Ishikawa (cell line): ENCODE data around the gene CERK.
A peak's percentile ranks its signal among the peaks of the same experiment; 100 is the strongest.

Source experiments
- CEBPB ChIP-seq: IDR thresholded peaks from 2 replicates; pipeline ENCODE4 v1.6.1; 2012
- CREB1 ChIP-seq: IDR thresholded peaks from 2 replicates; pipeline ENCODE4 v1.6.1; 2012; ENCODE audit warnings: low read depth
- EGR1 ChIP-seq: IDR thresholded peaks from 2 replicates; pipeline ENCODE4 v1.6.1; 2012
- EP300 ChIP-seq: IDR thresholded peaks from 2 replicates; pipeline ENCODE4 v1.6.1; 2012; ENCODE audit warnings: borderline replicate concordance
- FOXM1 ChIP-seq: IDR thresholded peaks from 2 replicates; pipeline ENCODE4 v1.6.1; 2012; ENCODE audit warnings: low read depth, borderline replicate concordance
- NFIC ChIP-seq: IDR thresholded peaks from 2 replicates; pipeline ENCODE4 v1.6.1; 2012
- RAD21 ChIP-seq: IDR thresholded peaks from 2 replicates; pipeline ENCODE4 v1.6.1; 2012; ENCODE audit warnings: low read depth
- TAF1 ChIP-seq: IDR thresholded peaks from 2 replicates; pipeline ENCODE4 v1.6.1; 2012; ENCODE audit warnings: low read depth, mild to moderate bottlenecking
- TCF12 ChIP-seq: IDR thresholded peaks from 2 replicates; pipeline ENCODE4 v1.6.1; 2012; ENCODE audit warnings: low read depth
- TEAD4 ChIP-seq: IDR thresholded peaks from 2 replicates; pipeline ENCODE4 v1.6.1; 2012
- YY1 ChIP-seq: IDR thresholded peaks from 2 replicates; pipeline ENCODE4 v1.6.1; 2012; ENCODE audit warnings: low read depth
- ZBTB7A ChIP-seq: IDR thresholded peaks from 2 replicates; pipeline ENCODE4 v1.6.1; 2012; ENCODE audit warnings: low read depth
- TF ChIP-seq, protein P1 (sequence below): IDR thresholded peaks from 2 replicates; pipeline ENCODE4 v1.6.1; 2012
- TF ChIP-seq, protein P2 (sequence below): IDR thresholded peaks from 2 replicates; pipeline ENCODE4 v1.6.1; 2012
- TF ChIP-seq, protein P3 (sequence below): IDR thresholded peaks from 2 replicates; pipeline ENCODE4 v1.6.1; 2012; ENCODE audit warnings: low read depth, mild to moderate bottlenecking

CERK gene

DNA sequence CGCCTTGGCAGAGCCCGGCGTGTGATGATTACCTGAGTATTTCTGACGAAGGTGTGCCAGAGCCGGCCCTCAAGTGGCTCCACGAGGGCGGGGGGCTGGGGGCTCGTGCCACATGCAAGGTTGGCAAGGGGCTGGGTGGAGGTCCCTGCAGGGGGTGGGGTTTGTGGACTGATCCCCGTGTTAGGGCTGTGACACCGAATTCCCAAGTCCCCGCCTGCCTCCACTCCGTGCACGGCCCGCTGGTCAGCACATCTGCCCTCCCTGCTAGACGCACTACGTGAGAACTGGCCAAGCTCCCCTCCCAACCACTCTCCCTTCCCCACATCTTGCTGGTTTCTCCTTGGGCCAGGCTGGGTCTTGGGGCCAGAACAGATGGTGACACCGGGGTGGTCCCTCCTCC, 83.6 kb downstream of the CERK start:
- TF ChIP-seq TEAD4 (no peak), TCF12 (no peak), CEBPB (no peak), NFIC (no peak), YY1 (no peak), RAD21 (no peak), EGR1 (no peak)
- TF ChIP-seq, protein P1, sequence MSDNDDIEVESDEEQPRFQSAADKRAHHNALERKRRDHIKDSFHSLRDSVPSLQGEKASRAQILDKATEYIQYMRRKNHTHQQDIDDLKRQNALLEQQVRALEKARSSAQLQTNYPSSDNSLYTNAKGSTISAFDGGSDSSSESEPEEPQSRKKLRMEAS = no peak

DNA sequence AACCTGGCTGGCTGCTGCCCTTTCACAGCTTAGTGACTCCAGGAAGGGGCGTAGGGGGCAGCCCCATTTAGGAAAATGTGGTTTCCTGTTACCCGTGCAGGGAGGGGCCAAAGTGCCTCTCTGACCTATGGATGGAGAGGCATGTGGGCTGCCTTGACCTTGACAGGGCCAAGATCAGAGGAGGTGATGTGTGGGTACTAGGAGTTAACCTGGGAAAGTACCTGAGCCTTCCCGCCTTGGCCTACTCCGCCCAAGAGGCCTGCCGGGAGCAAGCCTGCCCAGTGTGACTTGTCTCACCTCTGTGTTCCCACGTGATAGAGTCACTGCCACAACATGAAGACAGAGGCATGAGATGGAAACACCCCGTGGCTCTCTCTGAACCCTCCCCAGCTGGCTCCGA, 84.5 kb downstream of the CERK start:
- TF ChIP-seq, protein P1 = peak; percentile 68; the same call in 1 of the 2 replicates
- no peak for TF ChIP-seq YY1

DNA sequence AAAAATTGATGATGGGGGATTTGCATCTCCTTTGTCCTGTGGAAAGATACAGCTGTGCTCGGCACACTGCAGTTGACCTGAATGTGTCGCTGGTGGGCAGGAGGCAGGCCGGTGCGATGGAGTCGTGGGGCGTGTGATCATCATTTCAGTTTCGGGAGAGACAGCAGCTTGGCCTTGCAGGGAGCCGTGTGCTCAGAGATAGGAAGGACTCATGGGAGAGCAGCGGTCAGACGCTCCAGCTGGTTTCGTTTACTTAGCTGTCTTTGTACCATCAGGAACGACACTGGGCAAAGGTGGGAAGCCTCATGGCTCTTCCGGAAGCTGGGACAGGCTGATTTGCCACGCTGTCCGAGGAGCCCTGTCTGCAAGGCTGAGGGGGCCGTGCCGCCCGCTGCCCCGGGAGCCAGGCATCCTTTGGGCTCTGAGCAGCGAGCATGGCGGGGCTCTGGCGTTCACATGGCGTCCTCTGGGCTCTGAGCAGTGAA, 85.2 kb downstream of the CERK start:
- no peak for TF ChIP-seq TEAD4
- TF ChIP-seq, protein P1 = no peak
- TF ChIP-seq, protein P2, sequence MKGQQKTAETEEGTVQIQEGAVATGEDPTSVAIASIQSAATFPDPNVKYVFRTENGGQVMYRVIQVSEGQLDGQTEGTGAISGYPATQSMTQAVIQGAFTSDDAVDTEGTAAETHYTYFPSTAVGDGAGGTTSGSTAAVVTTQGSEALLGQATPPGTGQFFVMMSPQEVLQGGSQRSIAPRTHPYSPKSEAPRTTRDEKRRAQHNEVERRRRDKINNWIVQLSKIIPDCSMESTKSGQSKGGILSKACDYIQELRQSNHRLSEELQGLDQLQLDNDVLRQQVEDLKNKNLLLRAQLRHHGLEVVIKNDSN = no peak

DNA sequence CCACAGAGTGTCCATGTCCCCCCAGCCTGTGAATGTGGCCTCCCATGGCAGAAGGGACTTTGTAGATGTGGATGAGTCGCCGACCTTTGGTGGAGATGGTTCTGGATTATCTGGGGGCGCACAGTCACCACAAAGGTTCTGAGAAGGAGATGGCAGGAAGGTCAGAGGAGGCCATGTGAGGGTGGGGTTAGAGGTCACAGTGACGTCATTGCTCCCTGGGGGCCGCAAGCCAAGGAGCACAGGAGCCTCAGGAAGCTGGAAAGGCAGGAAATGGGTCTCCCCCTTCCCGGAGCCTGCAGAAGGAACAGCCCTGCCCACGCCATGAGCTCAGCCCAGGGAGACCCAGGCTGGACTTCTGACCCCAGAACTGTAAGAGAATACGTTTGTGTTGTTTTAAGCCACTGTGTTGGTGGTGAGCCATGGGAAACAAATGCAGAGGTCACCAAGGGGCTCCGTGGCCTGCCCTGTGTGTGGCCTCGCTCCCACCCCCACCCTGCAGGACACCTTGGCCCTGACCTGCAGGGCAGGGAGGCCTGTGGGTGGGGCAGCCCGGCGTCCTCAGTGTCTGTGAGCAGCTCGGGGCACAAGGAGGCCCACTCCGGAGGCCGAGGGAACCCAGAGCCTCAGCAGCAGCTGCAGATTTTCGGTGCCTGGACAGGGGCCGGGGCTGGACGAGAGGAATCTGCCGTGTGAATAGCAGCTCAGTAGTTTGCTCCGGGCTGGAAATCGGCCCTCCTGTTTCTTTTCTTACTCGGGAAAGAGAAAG, 85.8 kb downstream of the CERK start:
- TF ChIP-seq FOXM1 = no peak
- TF ChIP-seq, protein P3, sequence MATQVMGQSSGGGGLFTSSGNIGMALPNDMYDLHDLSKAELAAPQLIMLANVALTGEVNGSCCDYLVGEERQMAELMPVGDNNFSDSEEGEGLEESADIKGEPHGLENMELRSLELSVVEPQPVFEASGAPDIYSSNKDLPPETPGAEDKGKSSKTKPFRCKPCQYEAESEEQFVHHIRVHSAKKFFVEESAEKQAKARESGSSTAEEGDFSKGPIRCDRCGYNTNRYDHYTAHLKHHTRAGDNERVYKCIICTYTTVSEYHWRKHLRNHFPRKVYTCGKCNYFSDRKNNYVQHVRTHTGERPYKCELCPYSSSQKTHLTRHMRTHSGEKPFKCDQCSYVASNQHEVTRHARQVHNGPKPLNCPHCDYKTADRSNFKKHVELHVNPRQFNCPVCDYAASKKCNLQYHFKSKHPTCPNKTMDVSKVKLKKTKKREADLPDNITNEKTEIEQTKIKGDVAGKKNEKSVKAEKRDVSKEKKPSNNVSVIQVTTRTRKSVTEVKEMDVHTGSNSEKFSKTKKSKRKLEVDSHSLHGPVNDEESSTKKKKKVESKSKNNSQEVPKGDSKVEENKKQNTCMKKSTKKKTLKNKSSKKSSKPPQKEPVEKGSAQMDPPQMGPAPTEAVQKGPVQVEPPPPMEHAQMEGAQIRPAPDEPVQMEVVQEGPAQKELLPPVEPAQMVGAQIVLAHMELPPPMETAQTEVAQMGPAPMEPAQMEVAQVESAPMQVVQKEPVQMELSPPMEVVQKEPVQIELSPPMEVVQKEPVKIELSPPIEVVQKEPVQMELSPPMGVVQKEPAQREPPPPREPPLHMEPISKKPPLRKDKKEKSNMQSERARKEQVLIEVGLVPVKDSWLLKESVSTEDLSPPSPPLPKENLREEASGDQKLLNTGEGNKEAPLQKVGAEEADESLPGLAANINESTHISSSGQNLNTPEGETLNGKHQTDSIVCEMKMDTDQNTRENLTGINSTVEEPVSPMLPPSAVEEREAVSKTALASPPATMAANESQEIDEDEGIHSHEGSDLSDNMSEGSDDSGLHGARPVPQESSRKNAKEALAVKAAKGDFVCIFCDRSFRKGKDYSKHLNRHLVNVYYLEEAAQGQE = no peak
- no peak for TF ChIP-seq TCF12
- no peak for TF ChIP-seq RAD21
- no peak for TF ChIP-seq EP300
- TF ChIP-seq, protein P2 = no peak
- TF ChIP-seq TEAD4 = no peak
- no peak for TF ChIP-seq ZBTB7A
- no peak for TF ChIP-seq NFIC
- no peak for TF ChIP-seq CREB1
- TF ChIP-seq TAF1 = no peak
- no peak for TF ChIP-seq EGR1
- TF ChIP-seq YY1 = no peak
- TF ChIP-seq, protein P1 = no peak

DNA sequence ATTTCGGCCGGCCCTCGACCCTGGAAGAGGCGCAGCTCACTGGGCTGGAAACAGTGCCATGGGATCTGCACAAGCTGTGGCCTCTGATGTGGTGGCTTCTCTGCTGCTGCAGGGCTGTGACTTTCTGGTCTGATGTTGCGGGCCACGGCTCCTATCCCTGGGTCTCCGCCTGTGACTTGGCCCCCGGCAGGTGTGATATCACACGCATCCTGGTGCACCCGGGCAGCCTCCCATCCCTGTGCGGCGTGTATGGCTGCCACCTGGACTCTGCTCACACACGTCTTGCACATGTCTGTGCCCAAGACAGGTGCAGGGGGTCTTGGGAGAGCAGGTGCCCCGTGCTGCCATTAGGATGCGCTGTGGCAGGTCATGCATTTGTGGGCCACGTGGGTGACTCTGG, 86.7 kb downstream of the CERK start:
- TF ChIP-seq, protein P1 = no peak
- TF ChIP-seq, protein P2 = no peak
- TF ChIP-seq CEBPB (no peak), EP300 (no peak), CREB1 (no peak)
- TF ChIP-seq, protein P3 = no peak
